NB4 (cell line): ENCODE measurements around the gene OR10A7.

Experiments used
- CTCF ChIP-seq: IDR thresholded peaks from one replicate; pipeline ENCODE4 v1.5.1; 2012; ENCODE audit warnings: low read depth, low read length
- MYC ChIP-seq: IDR thresholded peaks from 2 replicates; pipeline ENCODE4 v1.6.1; 2011; ENCODE audit warnings: low read depth, low read length
- POLR2A ChIP-seq: IDR thresholded peaks from 2 replicates; pipeline ENCODE4 v1.6.1; 2011; ENCODE audit warnings: mild to moderate bottlenecking; ENCODE audit not compliant: insufficient read length; ENCODE audit errors: extremely low read depth
- TF ChIP-seq, protein P1 (sequence below): IDR thresholded peaks from 2 replicates; pipeline ENCODE4 v1.6.1; 2011; ENCODE audit warnings: low read depth, low read length

- TF ChIP-seq CTCF (no peak), POLR2A (no peak), MYC (no peak)
- TF ChIP-seq, protein P1, sequence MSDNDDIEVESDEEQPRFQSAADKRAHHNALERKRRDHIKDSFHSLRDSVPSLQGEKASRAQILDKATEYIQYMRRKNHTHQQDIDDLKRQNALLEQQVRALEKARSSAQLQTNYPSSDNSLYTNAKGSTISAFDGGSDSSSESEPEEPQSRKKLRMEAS = no peak
Observed at GRCh38 chr12:55253281-55253680, 32.5 kb downstream of the OR10A7 start.
